ENCODE measurements around the gene CDH19.

GRCh38 chr18:66560094-66560493, 43.8 kb downstream of the CDH19 start:
- TF ChIP-seq POLR2A (IDR thresholded peaks at IDR 0.05) (no peak), CTCF (IDR thresholded peaks at IDR 0.05 in 4 of 5, conservative IDR thresholded peaks at IDR 0.05 in 1 of 5) (peak in 1 of 5 experiments; percentile 13)

Data from gastrocnemius medialis (tissue), 4 donors.